Ishikawa (cell line): ENCODE measurements around the gene KIAA0586.

Experiments used
- CEBPB ChIP-seq: IDR thresholded peaks from 2 replicates; pipeline ENCODE4 v1.6.1; 2012
- CREB1 ChIP-seq: IDR thresholded peaks from 2 replicates; pipeline ENCODE4 v1.6.1; 2012; ENCODE audit warnings: low read depth
- EGR1 ChIP-seq: IDR thresholded peaks from 2 replicates; pipeline ENCODE4 v1.6.1; 2012
- EP300 ChIP-seq: IDR thresholded peaks from 2 replicates; pipeline ENCODE4 v1.6.1; 2012; ENCODE audit warnings: borderline replicate concordance
- FOXM1 ChIP-seq: IDR thresholded peaks from 2 replicates; pipeline ENCODE4 v1.6.1; 2012; ENCODE audit warnings: low read depth, borderline replicate concordance
- MAX ChIP-seq: IDR thresholded peaks from 2 replicates; pipeline ENCODE4 v1.6.1; 2012
- RAD21 ChIP-seq: IDR thresholded peaks from 2 replicates; pipeline ENCODE4 v1.6.1; 2012; ENCODE audit warnings: low read depth
- TAF1 ChIP-seq: IDR thresholded peaks from 2 replicates; pipeline ENCODE4 v1.6.1; 2012; ENCODE audit warnings: low read depth, mild to moderate bottlenecking
- TCF12 ChIP-seq: IDR thresholded peaks from 2 replicates; pipeline ENCODE4 v1.6.1; 2012; ENCODE audit warnings: low read depth
- TEAD4 ChIP-seq: IDR thresholded peaks from 2 replicates; pipeline ENCODE4 v1.6.1; 2012
- YY1 ChIP-seq: IDR thresholded peaks from 2 replicates; pipeline ENCODE4 v1.6.1; 2012; ENCODE audit warnings: low read depth
- ZBTB7A ChIP-seq: IDR thresholded peaks from 2 replicates; pipeline ENCODE4 v1.6.1; 2012; ENCODE audit warnings: low read depth
- TF ChIP-seq, protein P1 (sequence below): IDR thresholded peaks from 2 replicates; pipeline ENCODE4 v1.6.1; 2012; ENCODE audit warnings: low read depth, mild to moderate bottlenecking

GRCh38 chr14:58444627-58445026 lies 17.1 kb downstream of the KIAA0586 start:
- no peak for TF ChIP-seq ZBTB7A
- no peak for TF ChIP-seq TEAD4
- TF ChIP-seq CREB1 = no peak
- TF ChIP-seq, protein P1, sequence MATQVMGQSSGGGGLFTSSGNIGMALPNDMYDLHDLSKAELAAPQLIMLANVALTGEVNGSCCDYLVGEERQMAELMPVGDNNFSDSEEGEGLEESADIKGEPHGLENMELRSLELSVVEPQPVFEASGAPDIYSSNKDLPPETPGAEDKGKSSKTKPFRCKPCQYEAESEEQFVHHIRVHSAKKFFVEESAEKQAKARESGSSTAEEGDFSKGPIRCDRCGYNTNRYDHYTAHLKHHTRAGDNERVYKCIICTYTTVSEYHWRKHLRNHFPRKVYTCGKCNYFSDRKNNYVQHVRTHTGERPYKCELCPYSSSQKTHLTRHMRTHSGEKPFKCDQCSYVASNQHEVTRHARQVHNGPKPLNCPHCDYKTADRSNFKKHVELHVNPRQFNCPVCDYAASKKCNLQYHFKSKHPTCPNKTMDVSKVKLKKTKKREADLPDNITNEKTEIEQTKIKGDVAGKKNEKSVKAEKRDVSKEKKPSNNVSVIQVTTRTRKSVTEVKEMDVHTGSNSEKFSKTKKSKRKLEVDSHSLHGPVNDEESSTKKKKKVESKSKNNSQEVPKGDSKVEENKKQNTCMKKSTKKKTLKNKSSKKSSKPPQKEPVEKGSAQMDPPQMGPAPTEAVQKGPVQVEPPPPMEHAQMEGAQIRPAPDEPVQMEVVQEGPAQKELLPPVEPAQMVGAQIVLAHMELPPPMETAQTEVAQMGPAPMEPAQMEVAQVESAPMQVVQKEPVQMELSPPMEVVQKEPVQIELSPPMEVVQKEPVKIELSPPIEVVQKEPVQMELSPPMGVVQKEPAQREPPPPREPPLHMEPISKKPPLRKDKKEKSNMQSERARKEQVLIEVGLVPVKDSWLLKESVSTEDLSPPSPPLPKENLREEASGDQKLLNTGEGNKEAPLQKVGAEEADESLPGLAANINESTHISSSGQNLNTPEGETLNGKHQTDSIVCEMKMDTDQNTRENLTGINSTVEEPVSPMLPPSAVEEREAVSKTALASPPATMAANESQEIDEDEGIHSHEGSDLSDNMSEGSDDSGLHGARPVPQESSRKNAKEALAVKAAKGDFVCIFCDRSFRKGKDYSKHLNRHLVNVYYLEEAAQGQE = no peak
- TF ChIP-seq EP300 = no peak
- no peak for TF ChIP-seq FOXM1
- no peak for TF ChIP-seq MAX
- no peak for TF ChIP-seq TAF1
- no peak for TF ChIP-seq YY1
- no peak for TF ChIP-seq TCF12
- TF ChIP-seq RAD21 = no peak
- TF ChIP-seq CEBPB = no peak
- TF ChIP-seq EGR1 = no peak
